SK-N-SH (cell line): ENCODE measurements around the gene MLLT11. TPM values are rescaled to one million over a fixed set of nuclear protein-coding genes. Genes with fewer than 3 reads are reported as not detected.
A peak's percentile ranks its signal among the peaks of the same experiment; 100 is the strongest.

Experiments
- CTCF ChIA-PET: fragments of 300-600, 350-600 bp; formaldehyde crosslinking; extraction: SDS; loops from one replicate; lab custom pipeline; 2021; lab: Yijun Ruan, JAX
- POLR2A ChIA-PET: fragments of 350-600 bp; sonication (Branson Sonifier 250); formaldehyde crosslinking; extraction: SDS; loops from one replicate; lab custom pipeline; 2020; ENCODE audit warnings: antibody characterized with exemption, inconsistent platforms; lab: Yijun Ruan, JAX
- DNase-seq: peaks from one replicate; pipeline ENCODE4 v3.0.0; 2012
- H2AFZ ChIP-seq: fragments of 200-600 bp; sonication (generic); 2 replicates; pipeline ENCODE4 v1.8.1; 2016; ENCODE audit warnings: antibody characterized with exemption, mild to moderate bottlenecking, low read depth
- H3F3A ChIP-seq: fragments of 200-600 bp; sonication (generic); replicated peaks from 2 replicates; pipeline ENCODE3; 2016; ENCODE audit warnings: antibody characterized with exemption, mild to moderate bottlenecking; ENCODE audit not compliant: insufficient read depth
- H3K27ac ChIP-seq, 2 experiments: fragments of 200-500 bp in 1 of 2; fragments of 200-600 bp in 1 of 2; sonication (Bioruptor generic) in 1 of 2; sonication (generic), shearing (Covaris generic) in 1 of 2; 2 replicates each; pipeline versions ENCODE4 v1.5.1 to v1.6.1; 2014 to 2016; ENCODE audit warnings: low read depth in 2 of 2, inconsistent platforms in 1 of 2, low read length in 1 of 2, mild to moderate bottlenecking in 1 of 2, mixed read lengths in 1 of 2
- H3K27me3 ChIP-seq: fragments of 200-600 bp; sonication (generic), shearing (Covaris generic); 2 replicates; pipeline ENCODE4 v1.6.1; 2016; ENCODE audit warnings: mixed run types; ENCODE audit not compliant: insufficient read depth
- H3K36me3 ChIP-seq, 2 experiments: fragments of 200-500 bp in 1 of 2; fragments of 200-600 bp in 1 of 2; sonication (Bioruptor generic) in 1 of 2; sonication (generic) in 1 of 2; replicated peaks in 1 of 2; 2 replicates each; pipeline versions ENCODE3 to v1.5.1; 2014 to 2016; ENCODE audit warnings: low read length in 1 of 2, mild to moderate bottlenecking in 1 of 2; ENCODE audit not compliant: insufficient read depth in 2 of 2, control insufficient read depth in 1 of 2
- H3K4me1 ChIP-seq, 2 experiments: fragments of 200-500 bp in 1 of 2; fragments of 200-600 bp in 1 of 2; sonication (Bioruptor generic) in 1 of 2; sonication (generic), shearing (Covaris generic) in 1 of 2; 2 replicates each; pipeline versions ENCODE4 v1.5.1 to v1.6.1; 2014 to 2016; ENCODE audit warnings: low read depth in 1 of 2, low read length in 1 of 2, mixed run types in 1 of 2; ENCODE audit not compliant: insufficient read depth in 2 of 2, control insufficient read depth in 1 of 2
- H3K4me2 ChIP-seq: fragments of 200-600 bp; sonication (generic), shearing (Covaris generic); 2 replicates; pipeline ENCODE4 v1.6.1; 2017; ENCODE audit warnings: mixed run types
- H3K4me3 ChIP-seq, 2 experiments: fragments of 200-500 bp in 1 of 2; fragments of 200-600 bp in 1 of 2; sonication (Bioruptor generic) in 1 of 2; sonication (generic), shearing (Covaris generic) in 1 of 2; 2 replicates each; pipeline versions ENCODE4 v1.5.1 to v1.8.1; 2014 to 2016; ENCODE audit warnings: low read depth in 2 of 2, inconsistent platforms in 1 of 2, low read length in 1 of 2, mild to moderate bottlenecking in 1 of 2, mixed read lengths in 1 of 2, moderate library complexity in 1 of 2
- H3K79me2 ChIP-seq: fragments of 200-600 bp; sonication (generic); 2 replicates; pipeline ENCODE4 v1.8.1; 2017; ENCODE audit warnings: mild to moderate bottlenecking; ENCODE audit not compliant: insufficient read depth
- H3K9ac ChIP-seq: fragments of 200-600 bp; sonication (generic); 2 replicates; pipeline ENCODE4 v1.6.1; 2017; ENCODE audit warnings: mixed run types
- H3K9me2 ChIP-seq: fragments of 200-600 bp; sonication (generic); 2 replicates; pipeline ENCODE4 v1.6.1; 2017; ENCODE audit warnings: mixed run types
- H3K9me3 ChIP-seq: fragments of 200-600 bp; sonication (generic); 2 replicates; pipeline ENCODE4 v1.6.1; 2017; ENCODE audit warnings: mixed run types, mild to moderate bottlenecking, moderate library complexity
- H4K20me1 ChIP-seq: fragments of 200-600 bp; sonication (generic); 2 replicates; pipeline ENCODE4 v1.6.1; 2017; ENCODE audit warnings: mild to moderate bottlenecking, mixed run types; ENCODE audit not compliant: insufficient read depth
- CHD2 ChIP-seq: fragments of 150-350 bp; IDR thresholded peaks from 2 replicates; pipeline ENCODE4 v1.6.1; 2018; ENCODE audit warnings: low read length; ENCODE audit not compliant: partially characterized antibody
- FOXM1 ChIP-seq: IDR thresholded peaks from 2 replicates; pipeline ENCODE4 v1.4.0; 2012; ENCODE audit warnings: low read depth, mild to moderate bottlenecking
- GATA2 ChIP-seq: sonication (generic); formaldehyde crosslinking; IDR thresholded peaks from 2 replicates; pipeline ENCODE4 v1.5.0; 2020; ENCODE audit warnings: mild to moderate bottlenecking, missing genetic modification reagents
- IRF3 ChIP-seq: fragments of 150-350 bp; IDR thresholded peaks from 2 replicates; pipeline ENCODE4 v1.6.1; 2016; ENCODE audit warnings: mild to moderate bottlenecking, low read depth, low read length
- NFIC ChIP-seq: IDR thresholded peaks from 2 replicates; pipeline ENCODE4 v1.4.0; 2012; ENCODE audit warnings: borderline replicate concordance
- PBX3 ChIP-seq: IDR thresholded peaks from 2 replicates; pipeline ENCODE4; 2012
- RAD21 ChIP-seq: IDR thresholded peaks from 2 replicates; pipeline ENCODE4 v1.6.1; 2012; ENCODE audit warnings: mild to moderate bottlenecking, low read length
- RCOR1 ChIP-seq: fragments of 150-350 bp; IDR thresholded peaks from 2 replicates; pipeline ENCODE4 v1.6.1; 2017; ENCODE audit warnings: antibody characterized with exemption, low read length
- RFX5 ChIP-seq: IDR thresholded peaks from 2 replicates; pipeline ENCODE4 v1.6.1; 2012; ENCODE audit warnings: mild to moderate bottlenecking, improper control_type of control experiment, low read length
- RXRA ChIP-seq: IDR thresholded peaks from 2 replicates; pipeline ENCODE4 v1.4.0; 2012; ENCODE audit warnings: low read depth, mild to moderate bottlenecking, borderline replicate concordance
- SMC3 ChIP-seq: IDR thresholded peaks from 2 replicates; pipeline ENCODE4 v1.6.1; 2012; ENCODE audit warnings: low read depth, low read length, improper control_type of control experiment
- TAF1 ChIP-seq: IDR thresholded peaks from 2 replicates; pipeline ENCODE4 v1.6.1; 2012; ENCODE audit warnings: low read depth, mild to moderate bottlenecking, low read length, moderate library complexity, borderline replicate concordance
- USF2 ChIP-seq: fragments of 150-350 bp; IDR thresholded peaks from 2 replicates; pipeline ENCODE4 v1.6.1; 2017; ENCODE audit warnings: antibody characterized with exemption, low read length, low read depth, borderline replicate concordance
- WGBS: methylation state at CpG from one replicate; pipeline ENCODE4 v1.1.6; 2017; ENCODE audit warnings: low lambda C conversion rate; 5-methylcytosine and 5-hydroxymethylcytosine counted together
- polyA plus RNA-seq, 3 experiments: library from polyadenylated mRNA; depleted of rRNA; stranded (reverse); fragments of >200 nt; gene quantifications; 2 replicates each; pipeline ENCODE4 v1.2.3, GENCODE V29; 2012

MLLT11 gene
- polyA plus RNA-seq, 1 of the 3 experiments (the other 2 are of a cell fraction): 26.7 TPM

GRCh38 chr1:151048645-151049032 is 11.6 kb upstream of the MLLT11 start:
- H3K4me3 ChIP-seq: peak overlapping the region; percentile 73 to 77
- H3K9ac ChIP-seq: peak overlapping the region; percentile 75; the same call in 1 of the 2 replicates
- H3K9me2 ChIP-seq: no peaks in the 10 kb centered on the region
- no peaks in the 10 kb centered on the region for H4K20me1 ChIP-seq
- peak; percentile 86 for DNase-seq
- CTCF ChIA-PET: interaction anchor here (0.6 to 4.4 kb wide), 10 partner anchors 11 to 96 kb away, joined by 3 to 67 read pairs (median 6); partner anchors contain the start of genes BNIPL, CDC42SE1, GABPB2 and MLLT11
- peaks cover 0 to 12% of the 10 kb centered on the region in 2 experiments; a peak in 2 of 4 replicates for H3K4me1 ChIP-seq
- TF ChIP-seq USF2 (no peak), SMC3 (peak; percentile 18; the same call in 1 of the 2 replicates)
- no peaks in the 10 kb centered on the region for H3K27me3 ChIP-seq
- H2AFZ ChIP-seq: no peak overlapping the region
- POLR2A ChIA-PET: interaction anchor here (1.1 to 3.5 kb wide), 3 partner anchors 10 to 49 kb away, joined by 3 to 24 read pairs (median 9); partner anchors contain the start of genes CDC42SE1, MINDY1 and MLLT11
- no peaks in the 10 kb centered on the region for H3K9me3 ChIP-seq
- peak overlapping the region; percentile 95 for H3K4me2 ChIP-seq
- peak overlapping the region; percentile 70 to 95; a peak in 3 of 4 replicates for H3K27ac ChIP-seq
- H3K79me2 ChIP-seq: peaks cover 15% of the 10 kb centered on the region; the same call in 1 of the 2 replicates
- H3F3A ChIP-seq: peaks cover 34% of the 10 kb centered on the region
- H3K36me3 ChIP-seq: peaks cover 26 to 33% of the 10 kb centered on the region in 2 experiments
- WGBS: 35% methylated on average over 3 of the region's 3 CpGs

GRCh38 chr1:151049458-151049857 is 10.7 kb upstream of the MLLT11 start:
- Histone ChIP-seq H3K27me3 (no peaks in the 10 kb centered on the region), H3K79me2 (peaks cover 15% of the 10 kb centered on the region; the same call in 1 of the 2 replicates), H3K4me2 (peak overlapping the region; percentile 95; the same call in 1 of the 2 replicates), H3K4me3 (no peak overlapping the region), H3K27ac (no peak overlapping the region), H3K9me3 (no peaks in the 10 kb centered on the region), H3K36me3 (peaks cover 34 to 41% of the 10 kb centered on the region in 2 experiments), H4K20me1 (no peaks in the 10 kb centered on the region), H3K4me1 (peaks cover 0 to 12% of the 10 kb centered on the region in 2 experiments; a peak in 2 of 4 replicates), H3K9me2 (no peaks in the 10 kb centered on the region), H3F3A (peaks cover 36% of the 10 kb centered on the region), H2AFZ (no peak overlapping the region), H3K9ac (no peak overlapping the region)
- ChIA-PET CTCF (interaction anchor here (1.3 to 4.4 kb wide), 5 partner anchors 10 to 54 kb away, joined by 4 to 67 read pairs (median 5); partner anchors contain the start of genes CDC42SE1, MINDY1 and MLLT11), POLR2A (interaction anchor here (3.5 kb wide), 1 partner anchor 10 kb away, joined by 24 read pairs; the partner anchor contains the start of genes CDC42SE1 and MLLT11)
- WGBS: 100% methylated on average over 1 of the region's 5 CpGs
- TF ChIP-seq USF2 (no peak), RXRA (no peak), RFX5 (no peak), PBX3 (no peak), GATA2 (CRISPR knock-in tag) (no peak), FOXM1 (no peak), NFIC (no peak), RCOR1 (no peak), RAD21 (no peak), TAF1 (no peak), IRF3 (no peak), CHD2 (no peak)
- no peak for DNase-seq
